HS-5 (cell line): ENCODE results near the gene CLEC20A.
A peak's percentile ranks its signal among the peaks of the same experiment; 100 is the strongest.

Experiments
- DNase-seq: peaks from one replicate; pipeline ENCODE4 v3.0.0-alpha.2; 2012; ENCODE audit warnings: low read depth

CLEC20A gene

DNA sequence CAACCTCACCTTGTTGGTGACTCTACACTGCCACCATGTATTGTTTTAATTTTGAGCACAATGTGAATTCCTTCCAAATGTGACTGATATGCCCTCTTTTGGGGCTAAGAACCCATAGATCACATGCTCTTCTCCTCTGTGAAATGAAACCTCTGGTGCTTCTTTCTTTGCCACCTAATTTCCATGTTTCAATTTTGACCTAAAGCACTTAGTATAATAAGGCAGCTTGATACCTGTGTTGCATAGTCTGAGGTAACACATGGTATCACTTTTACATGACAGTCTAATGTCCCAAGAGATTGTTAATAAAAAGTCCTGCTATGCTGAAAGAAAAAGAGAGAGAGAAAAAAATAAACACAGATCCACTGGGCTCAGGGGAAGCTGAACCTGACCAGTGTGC, 24.2 kb downstream of the CLEC20A start:
- DNase-seq: no peak

- no peak for DNase-seq
These were observed 26.3 kb downstream of the CLEC20A start for GRCh38 chr1:178470411-178470960.

GRCh38 chr1:178467837-178468236, 28.9 kb downstream of the CLEC20A start:
- DNase-seq: no peak

- DNase-seq: peak; percentile 26
These were observed 31.8 kb downstream of the CLEC20A start for GRCh38 chr1:178465011-178465410.

DNA sequence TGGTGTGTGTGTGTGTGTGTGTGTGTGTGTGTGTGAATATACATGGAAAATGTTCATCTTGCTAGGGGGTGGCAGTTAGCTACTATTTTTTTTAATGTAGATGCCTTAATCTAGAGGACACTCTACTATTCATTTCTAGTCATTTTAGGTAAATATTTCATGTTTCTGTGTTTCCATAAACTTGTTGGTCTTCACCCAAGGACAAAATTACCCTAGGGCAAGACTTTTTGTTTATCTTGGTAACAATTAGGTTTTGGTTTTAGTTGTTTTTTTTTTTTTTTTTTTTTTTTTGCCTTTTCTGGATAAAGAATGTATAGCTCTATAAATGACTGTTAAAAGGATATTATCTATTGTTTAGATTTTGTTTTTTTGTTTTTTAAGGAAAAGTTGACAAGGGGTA, 32.2 kb downstream of the CLEC20A start:
- no peak for DNase-seq

DNA sequence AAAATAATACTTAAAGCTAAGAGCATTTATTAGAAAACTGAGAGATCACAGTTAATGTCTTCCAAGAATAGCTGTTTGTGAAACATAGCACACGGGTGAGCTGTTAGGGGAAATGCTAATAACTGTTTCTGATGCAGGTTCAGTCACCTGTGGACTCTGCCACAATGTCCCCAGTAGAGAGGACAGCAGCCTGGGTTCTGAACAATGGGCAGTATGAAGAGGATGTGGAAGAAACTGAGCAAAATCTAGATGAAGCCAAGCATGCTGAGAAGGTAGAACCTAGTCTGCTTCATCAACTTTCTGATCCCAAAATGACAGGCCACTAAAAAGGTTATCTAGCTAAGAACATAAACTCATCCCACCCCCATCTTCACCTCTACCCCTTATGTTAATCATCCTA, 32.6 kb downstream of the CLEC20A start:
- no peak for DNase-seq

DNA sequence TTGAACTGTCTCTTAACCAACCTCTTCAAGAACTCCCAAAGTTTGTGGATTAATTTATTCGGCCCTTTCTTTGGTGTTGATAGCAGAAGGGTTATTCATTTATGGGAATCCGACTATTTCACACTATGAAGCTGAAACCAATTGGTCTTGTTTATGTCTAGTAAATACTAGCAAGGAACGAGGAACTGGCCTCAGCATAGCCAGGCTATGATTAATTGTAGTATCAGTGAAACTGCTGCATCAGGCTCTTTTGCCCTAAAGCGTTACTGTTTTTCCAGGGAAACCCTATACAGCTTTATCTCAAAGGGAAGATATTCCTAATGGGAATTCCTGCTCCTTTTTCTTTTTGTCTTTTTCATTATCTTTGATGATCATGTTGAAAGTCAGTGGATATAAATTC, 35.1 kb downstream of the CLEC20A start:
- DNase-seq: no peak

DNA sequence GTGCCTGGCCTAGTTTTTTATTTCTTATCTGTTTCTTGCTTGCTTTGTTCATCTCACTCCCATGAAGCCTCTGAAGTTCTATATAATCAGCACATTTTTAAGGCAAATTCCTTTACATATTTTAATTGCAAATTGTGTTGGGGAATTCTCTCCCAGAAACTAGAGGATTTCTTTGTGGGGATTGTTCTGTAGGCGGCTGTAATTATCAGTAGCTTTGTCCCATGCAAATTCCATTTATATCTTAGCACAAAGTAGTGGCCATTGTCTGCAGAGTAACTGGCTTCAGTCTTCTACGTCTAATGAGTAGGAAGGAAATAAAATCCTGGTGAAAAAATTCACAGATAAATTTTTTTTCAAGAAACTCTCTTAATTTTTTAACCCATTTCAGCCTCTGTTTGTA, 35.7 kb downstream of the CLEC20A start:
- DNase-seq: no peak

- DNase-seq: no peak
These were observed 38.6 kb downstream of the CLEC20A start for GRCh38 chr1:178458203-178458602.

DNA sequence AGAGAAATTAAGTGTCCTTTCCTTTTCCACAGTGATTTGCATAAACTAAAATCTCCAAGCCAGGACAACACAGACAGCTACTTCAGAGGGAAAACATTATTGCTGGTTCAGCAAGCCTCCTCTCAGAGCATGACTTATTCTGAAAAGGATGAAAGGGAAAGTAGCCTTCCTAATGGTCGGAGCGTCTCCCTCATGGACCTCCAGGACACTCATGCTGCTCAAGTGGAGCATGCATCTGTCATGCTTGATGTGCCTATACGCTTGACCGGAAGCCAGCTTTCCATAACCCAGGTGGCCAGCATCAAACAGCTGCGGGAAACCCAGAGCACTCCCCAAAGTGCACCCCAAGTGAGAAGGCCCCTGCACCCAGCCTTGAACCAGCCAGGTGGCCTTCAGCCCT, 39.1 kb downstream of the CLEC20A start:
- DNase-seq: no peak

GRCh38 chr1:178456472-178456871, 40.3 kb downstream of the CLEC20A start:
- no peak for DNase-seq

DNA sequence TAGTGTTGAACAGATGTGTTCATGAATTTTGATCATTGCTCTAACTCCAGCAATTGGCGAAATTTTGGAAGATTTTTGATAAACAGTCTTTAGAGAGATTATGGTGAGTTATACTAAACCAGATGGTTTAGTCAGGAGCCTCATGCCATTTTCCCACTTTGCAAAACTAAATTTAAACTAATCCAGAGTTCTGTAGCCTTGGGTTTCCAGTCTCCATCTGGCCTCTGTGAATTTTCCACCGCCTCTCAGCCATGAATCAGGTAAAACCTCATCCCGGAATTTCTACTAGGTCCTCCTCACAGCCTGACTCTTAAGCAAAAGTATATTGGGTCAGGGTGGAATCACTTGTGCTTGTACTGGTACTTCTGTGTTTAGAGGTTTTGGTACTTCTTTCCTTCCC, 44.8 kb downstream of the CLEC20A start:
- DNase-seq: no peak

- peak; percentile 55 for DNase-seq
These were observed 45.2 kb downstream of the CLEC20A start for GRCh38 chr1:178451529-178451928.

DNA sequence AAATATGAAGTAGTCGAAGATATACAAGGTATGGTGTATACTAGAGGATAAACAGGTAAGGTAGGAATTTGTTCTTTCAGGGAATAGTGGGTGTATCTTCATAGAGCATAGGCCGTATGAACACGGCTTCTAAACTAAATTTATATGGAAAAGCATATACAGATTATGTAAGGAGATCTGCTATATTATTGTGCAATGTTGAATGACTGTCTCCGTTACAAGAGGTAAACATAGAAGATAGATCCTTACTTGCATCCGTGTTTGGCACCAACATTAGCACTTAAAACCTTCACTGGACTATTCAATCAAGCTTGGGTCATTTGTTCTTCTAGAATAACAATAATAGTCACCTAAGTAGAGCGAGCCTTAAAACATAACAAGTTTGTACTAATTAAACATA, 45.9 kb downstream of the CLEC20A start:
- DNase-seq: no peak

DNA sequence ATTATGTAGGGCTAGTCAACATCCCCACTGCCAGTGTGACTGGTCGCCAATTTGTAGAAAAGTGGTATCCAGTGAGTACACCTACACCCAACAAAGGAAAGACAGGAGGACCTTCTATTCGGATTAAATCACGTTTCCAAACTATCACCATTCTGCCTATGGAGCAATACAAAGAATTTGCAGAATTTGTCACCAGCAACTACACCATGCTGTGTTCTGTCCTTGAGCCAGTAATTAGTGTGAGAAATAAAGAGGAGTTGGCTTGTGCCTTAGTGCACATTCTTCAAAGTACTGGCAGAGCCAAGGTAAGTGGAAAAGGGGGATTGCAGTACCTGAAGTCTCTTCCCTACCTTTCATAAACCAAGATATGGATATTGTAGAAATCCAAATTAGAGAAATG, 53.8 kb downstream of the CLEC20A start:
- DNase-seq: no peak

GRCh38 chr1:178438432-178438831, 58.3 kb downstream of the CLEC20A start:
- DNase-seq: no peak

GRCh38 chr1:178436899-178437298, 59.9 kb downstream of the CLEC20A start:
- no peak for DNase-seq

GRCh38 chr1:178434899-178435435, 61.8 kb downstream of the CLEC20A start:
- DNase-seq: no peak

DNA sequence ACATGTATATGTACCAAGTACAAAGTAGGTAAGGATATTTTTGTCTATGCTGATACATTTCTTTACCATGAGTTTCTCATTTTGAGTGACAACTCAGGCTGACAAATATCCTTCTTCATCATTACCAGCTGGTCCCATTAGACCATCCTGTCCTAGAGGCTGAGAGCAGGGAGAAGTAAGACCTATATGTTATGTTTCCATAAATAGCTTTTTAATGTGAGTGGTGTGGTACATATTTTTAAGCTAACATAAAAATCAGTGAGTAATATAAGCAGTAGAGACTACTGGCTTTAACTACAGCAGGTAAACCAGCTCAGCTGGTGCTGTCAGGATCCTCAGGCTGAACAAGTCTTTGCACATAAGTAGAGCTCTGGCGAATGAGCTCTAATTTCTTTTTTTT, 62.4 kb downstream of the CLEC20A start:
- DNase-seq: no peak
